B cell (primary cell): ENCODE data around the gene CYP20A1. TPM values are rescaled to one million over a fixed set of nuclear protein-coding genes. Genes with fewer than 3 reads are reported as not detected.

ENCODE experiments used
- ATAC-seq: fragments of 200-7000 bp; cut with Tn5 transposase; one replicate; pipeline ENCODE4 v1.10.0; 2021; ENCODE audit warnings: low read depth, mild to moderate bottlenecking, moderate number of reproducible peaks, moderate library complexity
- CTCF ChIA-PET: fragments of 350-600 bp; sonication (Branson Sonifier 250); formaldehyde crosslinking; loops from one replicate; lab custom pipeline; 2021; ENCODE audit warnings: antibody characterized with exemption, inconsistent platforms; lab: Charles Lee
- POLR2A ChIA-PET: fragments of 350-600 bp; sonication (Branson Sonifier 250); formaldehyde crosslinking; loops from one replicate; lab custom pipeline; 2021; ENCODE audit warnings: antibody characterized with exemption; lab: Charles Lee
- DNase-seq: peaks from one replicate; pipeline ENCODE4 v3.0.0; 2013
- H2AFZ ChIP-seq: 2 replicates; pipeline ENCODE4 v1.6.1; 2012; ENCODE audit warnings: mild to moderate bottlenecking, low read depth, low read length; ENCODE audit not compliant: insufficient read depth, poor library complexity, severe bottlenecking
- H3K27ac ChIP-seq, 2 donors: 1 replicate in 1 of 2; 2 replicates in 1 of 2; pipeline ENCODE4 v1.5.1; 2012 to 2013; ENCODE audit warnings: low read length in 2 of 2, mild to moderate bottlenecking in 2 of 2, moderate library complexity in 1 of 2
- H3K27me3 ChIP-seq, 4 experiments: fragments of 200-600 bp in 1 of 4; sonication (generic) in 1 of 4; replicated peaks in 1 of 4; 1 replicate in 2 of 4; 2 replicates in 2 of 4; pipeline versions ENCODE4 v1.6.1 to v1.7.0; 2013 to 2016; ENCODE audit warnings: low read length in 3 of 4, mild to moderate bottlenecking in 2 of 4, mixed read lengths in 1 of 4, moderate library complexity in 1 of 4; ENCODE audit not compliant: insufficient read depth in 4 of 4, control insufficient read depth in 3 of 4; ENCODE audit errors: control extremely low read depth in 1 of 4
- H3K36me3 ChIP-seq, 2 experiments: replicated peaks in 1 of 2; 1 replicate in 1 of 2; 2 replicates in 1 of 2; pipeline versions ENCODE4 v1.6.1 to v1.7.1; 2013; ENCODE audit warnings: low read length in 1 of 2; ENCODE audit not compliant: insufficient read depth in 2 of 2, control insufficient read depth in 1 of 2; ENCODE audit errors: control extremely low read depth in 1 of 2, extremely low read depth in 1 of 2
- H3K4me1 ChIP-seq, 2 donors: fragments of 200-600 bp in 1 of 2; sonication (generic) in 1 of 2; 1 replicate in 1 of 2; 2 replicates in 1 of 2; pipeline versions ENCODE4 v1.5.1 to v1.6.1; 2013 to 2017; ENCODE audit warnings: low read length in 2 of 2; ENCODE audit not compliant: control insufficient read depth in 2 of 2, insufficient read depth in 2 of 2
- H3K4me2 ChIP-seq: replicated peaks from 2 replicates; pipeline ENCODE3; 2012; ENCODE audit warnings: mild to moderate bottlenecking, low read depth, low read length; ENCODE audit not compliant: poor library complexity, severe bottlenecking
- H3K4me3 ChIP-seq, 5 experiments: fragments of 200-600 bp in 1 of 5; sonication (generic) in 1 of 5; 1 replicate in 3 of 5; 2 replicates in 2 of 5; pipeline versions ENCODE4 v1.5.1 to v1.7.0; 2011 to 2016; ENCODE audit warnings: low read length in 4 of 5, mild to moderate bottlenecking in 4 of 5, low read depth in 2 of 5, control low read depth in 1 of 5, moderate library complexity in 1 of 5; ENCODE audit not compliant: insufficient read depth in 1 of 5; ENCODE audit errors: control extremely low read depth in 1 of 5, extremely low read depth in 1 of 5
- H3K79me2 ChIP-seq: fragments of 200-600 bp; sonication (generic); one replicate; pipeline ENCODE4 v1.6.0; 2016; ENCODE audit warnings: low read length; ENCODE audit not compliant: control insufficient read depth, insufficient read depth
- H3K9ac ChIP-seq: fragments of 200-600 bp; sonication (generic); 2 replicates; pipeline ENCODE4 v1.6.1; 2017; ENCODE audit warnings: mild to moderate bottlenecking, low read length, moderate library complexity
- H3K9me3 ChIP-seq, 3 donors: one replicate each; pipeline versions ENCODE4 v1.6.1 to v1.7.1; 2013; ENCODE audit warnings: low read length in 2 of 3; ENCODE audit not compliant: control insufficient read depth in 2 of 3, insufficient read depth in 1 of 3; ENCODE audit errors: control extremely low read depth in 1 of 3
- H4K20me1 ChIP-seq: 2 replicates; pipeline ENCODE4 v1.6.0; 2012; ENCODE audit warnings: mild to moderate bottlenecking, low read length; ENCODE audit not compliant: insufficient read depth, control insufficient read depth, poor library complexity, severe bottlenecking
- H3K27ac Mint-ChIP-seq: one replicate; pipeline ENCODE4 v1.8.0; 2021; ENCODE audit warnings: mixed read lengths
- H3K27me3 Mint-ChIP-seq: one replicate; pipeline ENCODE4 v1.8.0; 2021; ENCODE audit warnings: mixed read lengths
- H3K4me1 Mint-ChIP-seq: one replicate; pipeline ENCODE4 v1.8.0; 2021; ENCODE audit warnings: mixed read lengths
- H3K4me3 Mint-ChIP-seq: one replicate; pipeline ENCODE4 v1.8.0; 2021; ENCODE audit warnings: mixed read lengths
- H3K9me3 Mint-ChIP-seq: one replicate; pipeline ENCODE4 v1.8.0; 2022; ENCODE audit warnings: mixed read lengths; ENCODE audit not compliant: insufficient read depth
- CTCF ChIP-seq: fragments of 200-600 bp; IDR thresholded peaks from one replicate; pipeline ENCODE4 v1.8.0; 2022; ENCODE audit warnings: antibody characterized with exemption, mild to moderate bottlenecking
- EZH2 ChIP-seq: IDR thresholded peaks from 2 replicates; pipeline ENCODE4 v1.6.1; 2012; ENCODE audit warnings: borderline replicate concordance, low read depth, mild to moderate bottlenecking, moderate library complexity, low read length; ENCODE audit not compliant: insufficient read depth, poor library complexity, severe bottlenecking
- whole genome bisulfite sequencing: methylation state at CpG from one replicate; pipeline ENCODE4 v1.1.5; 2013; ENCODE audit warnings: missing lambda C conversion rate; ENCODE audit not compliant: insufficient coverage; 5-methylcytosine and 5-hydroxymethylcytosine counted together
- intact Hi-C: fragments of 100-400 bp; cut with micrococcal nuclease; formaldehyde crosslinking; loops from one replicate; pipeline ENCODE4 v1.10.0; 2022
- polyA plus RNA-seq: library from polyadenylated mRNA; depleted of rRNA; stranded (reverse); fragments of >200 nt; gene quantifications from 2 replicates; pipeline ENCODE4 v1.2.3, GENCODE V29; 2012
- total RNA-seq, 2 donors: library from RNA; stranded (reverse); fragments of 120-200 nt in 1 of 2; gene quantifications; 1 replicate in 1 of 2; 2 replicates in 1 of 2; pipeline versions ENCODE4 v1.2.3 to v1.2.4, GENCODE V29; 2013 to 2022

Gene CYP20A1
- total and polyA plus RNA-seq, 2 donors (not counting 1 experiment from before 2014, with no cell fraction given), result 16.2 to 38.5 TPM

GRCh38 chr2:203261326-203262159 is 22.7 kb downstream of the CYP20A1 start:
- Histone ChIP-seq H3K27ac (no peak overlapping the region), H3K36me3 (peaks cover 9 to 44% of the 10 kb centered on the region in 2 experiments), H3K79me2 (peaks cover 3% of the 10 kb centered on the region), H3K9me3 (no peaks in the 10 kb centered on the region), H2AFZ (no peak overlapping the region), H3K9ac (no peak overlapping the region), H3K4me1 (no peaks in the 10 kb centered on the region), H4K20me1 (peaks cover 17% of the 10 kb centered on the region), H3K4me2 (no peak overlapping the region), H3K27me3 (no peaks in the 10 kb centered on the region), H3K4me3 (no peak overlapping the region)
- ATAC-seq (no peak), DNase-seq (no peak)
- TF ChIP-seq EZH2 (no peak), CTCF (no peak)
- ChIA-PET POLR2A (no interaction called here), CTCF (interaction anchor here (0.6 kb wide), 1 partner anchor 17 kb away, joined by 3 read pairs; no protein-coding TSS in a partner anchor)
- no peaks in the 10 kb centered on the region for H3K27me3 Mint-ChIP-seq
- intact Hi-C loops, result no loop called here
- no peak overlapping the region for H3K4me3 Mint-ChIP-seq
- H3K4me1 Mint-ChIP-seq, result no peaks in the 10 kb centered on the region
- WGBS, result 95% methylated on average over 2 of the region's 3 CpGs
- H3K9me3 Mint-ChIP-seq, result no peaks in the 10 kb centered on the region
- H3K27ac Mint-ChIP-seq, result no peak overlapping the region

GRCh38 chr2:203279288-203279687 is 40.5 kb downstream of the CYP20A1 start:
- Histone ChIP-seq H3K4me1 (no peaks in the 10 kb centered on the region), H3K9ac (no peak overlapping the region), H3K9me3 (no peaks in the 10 kb centered on the region), H3K4me3 (no peak overlapping the region), H3K27me3 (no peaks in the 10 kb centered on the region), H2AFZ (no peak overlapping the region), H4K20me1 (no peaks in the 10 kb centered on the region), H3K4me2 (no peak overlapping the region), H3K27ac (no peak overlapping the region), H3K36me3 (peaks cover 15 to 60% of the 10 kb centered on the region in 2 experiments), H3K79me2 (no peaks in the 10 kb centered on the region)
- ATAC-seq (no peak), DNase-seq (no peak)
- ChIA-PET CTCF (no interaction called here), POLR2A (no interaction called here)
- Mint-ChIP-seq H3K4me1 (no peaks in the 10 kb centered on the region), H3K27me3 (no peaks in the 10 kb centered on the region), H3K27ac (no peak overlapping the region), H3K9me3 (no peaks in the 10 kb centered on the region), H3K4me3 (no peak overlapping the region)
- TF ChIP-seq EZH2 (no peak), CTCF (no peak)
- intact Hi-C loops, result no loop called here
